CD4-positive, alpha-beta T cell treated with Interleukin-4 for 4 hours (primary cell): ENCODE data around the gene UNC13D.
A peak's percentile ranks its signal among the peaks of the same experiment; 100 is the strongest.
"Not testable (repeated sequence)": the region's sequence is repeated elsewhere in the genome, so short reads cannot be mapped to it uniquely, and the experiment has no call there.

Experiments used
- DNase-seq: peaks from one replicate; pipeline ENCODE4 v3.0.0-alpha.2; 2020

The UNC13D gene

DNA sequence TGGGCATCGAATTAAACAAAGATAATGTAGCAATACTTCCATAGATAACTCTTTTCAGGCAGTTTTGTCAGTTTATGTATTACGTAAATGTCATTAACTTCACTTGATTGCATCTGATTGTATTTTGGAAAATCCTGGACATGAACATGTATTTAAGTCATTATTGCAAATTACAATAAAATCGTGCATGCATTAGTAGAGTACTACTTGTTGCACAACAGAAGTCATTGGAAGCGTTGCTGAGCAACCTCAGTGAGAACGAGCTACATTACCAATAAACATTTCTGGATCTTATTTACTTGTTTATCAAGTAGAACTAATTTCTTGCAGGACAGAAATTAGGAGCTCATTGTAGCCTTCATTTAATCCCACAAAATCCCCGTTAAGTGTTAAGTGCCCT is 53.0 kb downstream of the UNC13D start:
- DNase-seq = no peak

DNA sequence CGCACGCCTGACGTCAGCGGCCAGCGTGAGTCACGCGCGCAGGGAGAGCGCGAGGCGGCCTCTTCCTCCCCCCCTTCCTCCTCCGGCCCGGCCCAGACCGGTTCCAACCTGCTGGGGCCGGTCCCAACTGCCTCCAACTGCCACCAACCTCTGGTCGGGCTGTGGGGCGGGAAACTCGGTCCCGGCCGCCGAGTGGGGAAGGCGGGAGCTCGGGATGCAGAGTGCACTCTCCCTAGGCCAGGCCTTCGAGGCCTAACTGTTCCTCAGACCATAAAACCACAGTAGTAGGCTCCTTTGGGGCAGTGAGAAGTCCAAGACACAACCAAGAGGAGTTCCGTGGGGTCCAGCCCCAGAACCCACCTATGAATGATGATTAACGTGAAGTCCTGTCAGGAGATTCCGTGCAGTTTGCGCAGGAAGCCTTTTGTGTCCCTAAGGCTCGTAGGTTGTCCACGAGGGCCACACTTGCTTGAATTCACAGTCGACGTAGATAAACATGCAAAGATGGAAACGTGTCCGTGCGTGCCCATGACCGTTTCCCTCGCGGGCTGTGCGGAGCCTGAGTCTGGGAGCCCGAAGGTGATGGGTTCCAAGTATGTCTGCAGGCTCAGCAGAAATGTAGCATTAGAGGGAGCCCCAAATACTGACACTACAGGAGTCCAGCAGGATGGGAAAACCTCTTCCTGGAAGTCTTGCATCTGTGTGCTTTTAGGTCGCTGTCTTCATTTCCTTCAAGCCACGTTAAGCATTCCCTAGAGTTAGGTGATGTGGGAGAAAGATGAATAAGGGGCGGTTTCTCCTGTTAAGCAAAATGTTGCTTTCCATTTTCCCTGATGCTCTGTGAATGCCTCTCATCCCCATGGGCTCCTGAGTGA is 59.0 kb downstream of the UNC13D start:
- DNase-seq = peak; percentile 93

DNA sequence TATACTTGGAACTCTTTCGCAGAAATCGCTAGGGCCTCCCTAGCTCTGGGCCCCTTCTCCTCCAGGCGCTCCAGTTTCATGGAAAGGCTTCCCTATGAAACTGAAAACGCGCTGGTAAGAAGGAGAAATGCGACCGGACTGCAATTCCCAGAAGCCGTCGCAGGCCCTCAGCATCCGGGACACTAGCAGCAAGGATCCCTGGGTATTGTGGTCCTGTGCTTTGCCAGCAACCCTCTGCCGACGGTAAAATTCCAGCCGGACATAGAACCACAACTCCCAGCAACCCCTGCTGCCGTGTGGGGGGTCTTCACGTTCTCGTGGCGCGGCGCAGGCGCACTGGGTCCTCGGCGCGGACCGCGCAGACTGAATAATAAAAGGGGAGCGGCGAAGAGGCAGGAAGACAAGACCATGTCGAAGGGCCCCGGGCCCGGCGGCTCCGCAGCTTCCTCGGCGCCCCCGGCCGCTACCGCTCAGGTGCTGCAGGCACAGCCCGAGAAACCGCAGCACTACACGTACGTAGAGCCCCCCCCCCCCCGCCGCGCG is 59.7 kb downstream of the UNC13D start, which contains the start of gene UNK:
UNK (plus strand) TSS at position 334 of the 543 bp plus-strand sequence; CDS start at position 409, 75 bp downstream.
- DNase-seq = peak; percentile 99

DNA sequence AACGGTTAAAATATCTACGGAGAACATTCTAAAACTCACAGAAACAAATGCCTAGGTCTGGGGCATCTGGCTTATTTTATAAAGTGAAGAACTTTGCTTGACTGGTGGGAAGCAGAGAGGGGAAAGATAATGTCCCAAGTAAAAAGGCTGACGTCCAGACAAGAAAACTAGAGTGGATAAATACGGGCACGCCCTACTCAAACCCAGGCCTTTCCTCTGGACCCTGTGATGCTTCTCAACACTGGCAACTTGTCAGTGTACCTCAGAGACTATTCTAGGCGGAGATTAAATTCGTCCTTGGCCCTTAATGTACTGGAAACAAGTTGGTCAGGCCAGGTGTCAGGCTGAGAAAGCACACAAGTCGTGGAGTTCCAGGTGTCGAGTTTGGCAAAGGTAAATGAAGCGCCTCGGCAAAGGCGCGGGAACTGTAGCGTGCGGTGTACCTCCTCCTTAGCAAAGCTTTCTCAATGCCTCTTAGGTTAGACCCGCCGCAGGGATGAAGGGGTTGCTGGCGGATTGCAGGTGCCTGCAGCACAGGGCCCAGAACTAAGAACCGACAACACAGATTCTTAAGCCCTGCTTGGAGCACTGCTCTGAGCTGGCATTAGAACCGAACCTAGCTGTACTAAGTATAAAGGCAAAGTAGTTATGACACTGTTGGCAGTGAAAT is 60.3 kb downstream of the UNC13D start:
- no peak for DNase-seq

DNA sequence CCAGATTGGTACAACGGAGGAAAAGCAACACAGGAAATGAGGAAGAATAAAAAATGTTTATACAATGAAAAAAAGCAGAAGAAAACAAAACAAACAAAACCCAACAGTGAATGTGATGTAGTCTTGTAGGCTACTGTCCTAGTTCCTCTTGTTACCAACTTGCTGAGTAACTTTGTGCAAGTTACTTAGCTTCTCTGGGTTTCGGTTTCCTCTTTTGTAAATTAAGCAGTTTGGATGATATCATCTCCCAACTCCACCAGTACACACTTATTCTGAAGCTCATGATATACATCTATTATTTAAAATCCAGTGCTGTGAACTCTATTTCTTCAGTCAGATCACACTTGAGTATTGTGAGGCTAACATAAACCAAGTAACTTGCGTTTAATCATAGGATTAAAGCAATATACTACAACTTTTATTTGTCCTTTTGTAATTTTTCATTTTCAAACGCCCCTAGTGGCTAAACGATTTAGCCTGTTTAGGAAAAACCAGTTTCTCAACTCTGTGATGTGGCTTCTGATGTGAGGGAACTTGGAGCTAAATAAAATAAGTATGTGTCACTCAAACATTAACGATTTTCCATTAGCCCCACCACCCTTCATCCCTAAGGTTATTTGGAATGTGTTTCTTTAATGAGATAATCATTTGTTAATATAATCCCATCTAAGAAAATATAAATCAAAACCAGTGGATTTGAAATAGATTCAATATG is 61.0 kb downstream of the UNC13D start:
- peak; percentile 79 for DNase-seq

DNA sequence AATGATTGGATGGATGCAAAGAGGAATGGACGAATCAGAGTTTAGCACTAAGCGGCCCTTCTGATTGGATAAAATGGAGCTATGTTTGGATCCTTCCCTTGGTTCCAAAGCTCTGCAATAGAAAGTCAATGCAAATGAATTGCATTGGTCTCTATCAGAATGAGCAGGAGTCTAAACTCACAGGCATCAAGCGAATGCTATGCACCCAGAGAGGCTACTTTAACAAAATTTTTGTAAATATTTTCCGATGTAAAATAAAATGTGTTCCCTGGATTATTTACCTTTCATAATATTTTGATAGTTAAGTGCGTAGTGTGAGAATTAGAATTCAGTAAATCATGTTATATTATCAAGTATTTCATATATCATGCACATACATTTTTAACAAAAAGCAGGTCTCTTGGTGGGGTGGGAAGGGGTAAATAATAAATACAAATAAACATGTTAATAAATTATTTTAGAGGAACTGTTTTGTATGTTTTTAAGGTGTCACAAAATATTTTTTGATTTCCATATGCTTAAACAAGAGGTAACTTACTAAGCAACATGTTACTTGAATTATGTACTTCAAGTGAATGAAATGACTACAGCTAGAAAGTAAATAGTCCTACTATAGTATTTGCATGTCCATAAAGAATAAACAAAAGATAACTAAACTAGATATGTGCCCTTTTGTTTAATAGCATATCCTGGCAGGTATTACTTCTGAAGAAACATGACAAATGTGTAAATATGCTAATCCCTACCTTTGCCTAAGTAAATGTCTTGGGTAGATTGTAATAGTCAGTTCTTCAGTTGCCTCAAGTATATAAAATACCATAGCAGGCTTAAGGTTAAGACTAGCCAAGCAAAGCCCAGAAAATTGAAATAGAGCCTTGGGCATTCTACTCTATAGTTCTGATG is 64.0 kb downstream of the UNC13D start:
- no peak for DNase-seq

DNA sequence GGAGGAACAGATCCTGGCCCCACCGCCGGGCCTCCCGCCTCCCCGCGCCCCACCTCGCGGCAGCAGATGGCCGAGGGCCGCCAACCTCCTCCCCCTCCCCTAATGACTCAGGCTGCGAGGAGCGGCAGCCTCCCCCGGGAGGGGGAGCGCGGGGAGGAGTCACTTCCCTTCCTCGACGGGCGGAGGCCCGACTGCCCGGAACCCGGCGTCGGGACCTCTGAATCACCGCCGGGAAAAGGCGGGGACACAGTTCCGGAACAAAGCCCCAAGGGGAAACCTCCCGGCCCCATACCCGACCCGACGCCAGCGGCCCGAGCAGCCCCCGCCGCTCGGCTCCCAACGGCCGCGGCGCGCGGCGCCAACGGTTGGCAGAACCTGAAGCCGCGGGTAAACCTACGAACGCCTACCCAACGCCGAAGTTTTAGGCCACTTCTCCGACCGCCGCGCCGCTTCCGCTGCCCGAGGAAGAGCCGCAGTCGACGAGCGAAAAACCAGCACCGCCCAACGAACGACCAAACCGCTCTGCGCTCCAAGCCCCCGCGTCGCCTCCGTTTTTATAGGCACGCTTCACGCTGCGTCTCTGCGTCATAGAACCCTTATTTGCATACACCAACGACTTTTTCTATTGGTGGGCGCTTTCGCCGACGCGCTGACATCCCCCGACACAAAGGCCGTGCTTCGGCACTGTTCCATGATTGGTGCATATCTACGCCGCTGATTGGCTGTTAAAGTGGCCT is 64.8 kb downstream of the UNC13D start:
- DNase-seq = peak; percentile 99

DNA sequence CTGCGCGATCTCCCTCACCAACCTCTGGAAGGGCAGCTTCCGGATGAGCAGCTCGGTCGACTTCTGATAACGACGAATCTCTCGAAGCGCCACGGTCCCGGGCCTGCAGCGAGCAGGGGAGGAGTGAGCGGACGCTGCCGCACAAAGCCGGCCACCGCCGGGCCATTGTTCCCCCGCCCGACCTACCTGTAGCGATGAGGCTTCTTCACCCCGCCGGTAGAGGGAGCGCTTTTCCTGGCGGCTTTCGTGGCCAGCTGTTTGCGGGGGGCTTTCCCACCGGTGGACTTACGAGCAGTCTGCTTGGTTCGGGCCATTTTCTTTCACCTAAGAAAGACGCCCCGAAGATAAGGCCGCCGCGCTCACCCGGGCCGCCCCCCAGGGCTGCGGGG is 65.3 kb downstream of the UNC13D start:
- DNase-seq = no peak

DNA sequence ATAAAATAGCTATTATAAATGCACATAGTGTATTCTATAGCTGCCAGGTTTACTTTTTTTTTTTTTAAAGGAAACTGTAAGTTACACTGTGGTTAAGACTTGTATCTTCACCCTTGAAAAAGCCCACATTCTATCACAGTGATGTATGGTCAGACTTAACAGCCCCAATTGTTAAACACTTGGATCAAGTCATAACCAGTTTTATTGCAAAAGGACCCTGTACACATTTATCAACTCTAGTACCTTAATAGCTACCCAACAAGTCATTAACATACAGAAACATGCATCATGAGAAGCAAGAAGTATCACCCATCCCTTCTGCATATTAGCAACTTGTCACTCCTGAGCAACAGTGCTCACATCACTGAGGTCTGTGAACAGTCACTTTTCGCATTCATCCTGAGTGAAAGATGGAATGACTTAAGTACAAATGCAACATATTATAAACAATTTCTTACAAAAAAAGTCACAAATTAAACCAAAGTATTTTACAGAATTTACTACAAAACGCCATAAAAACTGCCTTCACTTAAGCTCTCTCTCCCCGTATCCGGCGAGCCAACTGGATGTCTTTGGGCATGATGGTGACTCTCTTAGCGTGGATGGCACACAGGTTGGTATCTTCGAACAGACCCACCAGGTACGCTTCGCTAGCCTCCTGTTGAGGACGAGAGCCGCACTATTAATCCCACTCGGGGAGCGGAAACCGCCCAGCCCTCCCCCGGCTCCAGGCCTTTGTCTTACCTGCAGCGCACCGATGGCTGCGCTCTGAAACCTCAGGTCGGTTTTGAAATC is 65.9 kb downstream of the UNC13D start:
- not testable (repeated sequence) for DNase-seq

DNA sequence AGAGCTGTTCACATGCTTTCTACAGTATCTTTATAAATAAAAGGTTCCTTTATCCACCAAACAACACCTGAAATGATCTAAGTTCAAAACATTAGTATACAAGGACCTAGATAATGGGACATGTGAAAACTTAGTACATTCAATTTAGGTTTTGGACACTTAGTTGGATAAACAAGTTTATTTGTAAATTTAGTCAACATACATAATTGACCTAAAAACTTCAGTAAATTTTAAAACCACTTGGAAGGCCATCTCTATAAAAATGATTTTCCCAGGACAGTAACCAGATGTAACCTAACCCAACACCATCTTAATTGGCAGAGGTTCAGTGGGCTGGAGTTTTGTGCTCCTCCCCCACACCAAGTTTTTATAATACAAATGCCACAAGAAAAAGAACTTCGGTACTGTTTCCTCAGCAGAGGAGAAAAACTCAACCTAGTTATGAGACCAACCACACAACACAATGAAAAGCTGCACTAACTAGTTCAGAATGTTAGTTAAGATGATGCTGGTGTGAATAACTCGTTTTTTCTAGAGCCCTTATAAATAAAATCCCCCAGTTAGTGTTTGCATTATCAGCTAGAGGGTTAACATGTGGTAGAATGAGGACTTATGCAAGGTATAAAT is 66.8 kb downstream of the UNC13D start:
- DNase-seq = no peak
